ENCODE data around the gene ATP6V1G2.
"Not testable (repeated sequence)": the region's sequence is repeated elsewhere in the genome, so short reads cannot be mapped to it uniquely, and the experiment has no call there.

DNA sequence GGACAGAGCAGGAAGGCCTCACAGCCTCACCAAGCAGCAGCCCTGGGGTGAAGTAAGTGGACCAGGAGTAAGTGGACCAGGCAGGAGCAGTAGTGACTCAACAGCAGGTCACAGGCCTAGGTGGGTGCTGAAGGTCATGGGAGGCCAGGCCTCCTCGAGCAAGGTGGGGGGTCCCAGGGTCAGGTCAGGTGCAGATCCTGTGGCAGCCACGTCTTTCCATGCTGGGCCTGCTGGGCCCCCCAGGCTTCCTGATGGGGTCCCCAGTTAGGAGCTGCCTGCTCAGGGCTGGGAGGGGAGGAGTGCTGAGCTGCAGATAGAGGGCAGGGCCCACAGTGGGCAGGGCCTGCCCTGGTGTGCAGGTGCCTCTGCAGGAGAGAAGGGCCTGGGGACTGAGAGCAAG, 37.4 kb downstream of the ATP6V1G2 start:
- TF ChIP-seq TOX (CRISPR knock-in tag; IDR thresholded peaks at IDR 0.05; ENCODE audit: borderline replicate concordance); BACH2 (CRISPR knock-in tag; IDR thresholded peaks at IDR 0.05; ENCODE audit: borderline replicate concordance); ZFP3 (CRISPR knock-in tag; IDR thresholded peaks at IDR 0.05); ISL1 (CRISPR knock-in tag; IDR thresholded peaks at IDR 0.05); ZFP30 (CRISPR knock-in tag; IDR thresholded peaks at IDR 0.05); PPARA (CRISPR knock-in tag; IDR thresholded peaks at IDR 0.05; ENCODE audit: borderline replicate concordance); ZNF565 (CRISPR knock-in tag; conservative IDR thresholded peaks at IDR 0.05; ENCODE audit: low read depth): not testable (repeated sequence)
- TF ChIP-seq, protein P1, sequence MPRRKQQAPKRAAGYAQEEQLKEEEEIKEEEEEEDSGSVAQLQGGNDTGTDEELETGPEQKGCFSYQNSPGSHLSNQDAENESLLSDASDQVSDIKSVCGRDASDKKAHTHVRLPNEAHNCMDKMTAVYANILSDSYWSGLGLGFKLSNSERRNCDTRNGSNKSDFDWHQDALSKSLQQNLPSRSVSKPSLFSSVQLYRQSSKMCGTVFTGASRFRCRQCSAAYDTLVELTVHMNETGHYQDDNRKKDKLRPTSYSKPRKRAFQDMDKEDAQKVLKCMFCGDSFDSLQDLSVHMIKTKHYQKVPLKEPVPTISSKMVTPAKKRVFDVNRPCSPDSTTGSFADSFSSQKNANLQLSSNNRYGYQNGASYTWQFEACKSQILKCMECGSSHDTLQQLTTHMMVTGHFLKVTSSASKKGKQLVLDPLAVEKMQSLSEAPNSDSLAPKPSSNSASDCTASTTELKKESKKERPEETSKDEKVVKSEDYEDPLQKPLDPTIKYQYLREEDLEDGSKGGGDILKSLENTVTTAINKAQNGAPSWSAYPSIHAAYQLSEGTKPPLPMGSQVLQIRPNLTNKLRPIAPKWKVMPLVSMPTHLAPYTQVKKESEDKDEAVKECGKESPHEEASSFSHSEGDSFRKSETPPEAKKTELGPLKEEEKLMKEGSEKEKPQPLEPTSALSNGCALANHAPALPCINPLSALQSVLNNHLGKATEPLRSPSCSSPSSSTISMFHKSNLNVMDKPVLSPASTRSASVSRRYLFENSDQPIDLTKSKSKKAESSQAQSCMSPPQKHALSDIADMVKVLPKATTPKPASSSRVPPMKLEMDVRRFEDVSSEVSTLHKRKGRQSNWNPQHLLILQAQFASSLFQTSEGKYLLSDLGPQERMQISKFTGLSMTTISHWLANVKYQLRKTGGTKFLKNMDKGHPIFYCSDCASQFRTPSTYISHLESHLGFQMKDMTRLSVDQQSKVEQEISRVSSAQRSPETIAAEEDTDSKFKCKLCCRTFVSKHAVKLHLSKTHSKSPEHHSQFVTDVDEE (CRISPR knock-in tag; IDR thresholded peaks at IDR 0.05): not testable (repeated sequence)
- TF ChIP-seq, protein P2, sequence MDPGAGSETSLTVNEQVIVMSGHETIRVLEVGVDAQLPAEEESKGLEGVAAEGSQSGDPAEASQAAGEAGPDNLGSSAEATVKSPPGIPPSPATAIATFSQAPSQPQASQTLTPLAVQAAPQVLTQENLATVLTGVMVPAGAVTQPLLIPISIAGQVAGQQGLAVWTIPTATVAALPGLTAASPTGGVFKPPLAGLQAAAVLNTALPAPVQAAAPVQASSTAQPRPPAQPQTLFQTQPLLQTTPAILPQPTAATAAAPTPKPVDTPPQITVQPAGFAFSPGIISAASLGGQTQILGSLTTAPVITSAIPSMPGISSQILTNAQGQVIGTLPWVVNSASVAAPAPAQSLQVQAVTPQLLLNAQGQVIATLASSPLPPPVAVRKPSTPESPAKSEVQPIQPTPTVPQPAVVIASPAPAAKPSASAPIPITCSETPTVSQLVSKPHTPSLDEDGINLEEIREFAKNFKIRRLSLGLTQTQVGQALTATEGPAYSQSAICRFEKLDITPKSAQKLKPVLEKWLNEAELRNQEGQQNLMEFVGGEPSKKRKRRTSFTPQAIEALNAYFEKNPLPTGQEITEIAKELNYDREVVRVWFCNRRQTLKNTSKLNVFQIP (CRISPR knock-in tag; IDR thresholded peaks at IDR 0.05; ENCODE audit: borderline replicate concordance, low read depth): not testable (repeated sequence)
- TF ChIP-seq, protein P3, sequence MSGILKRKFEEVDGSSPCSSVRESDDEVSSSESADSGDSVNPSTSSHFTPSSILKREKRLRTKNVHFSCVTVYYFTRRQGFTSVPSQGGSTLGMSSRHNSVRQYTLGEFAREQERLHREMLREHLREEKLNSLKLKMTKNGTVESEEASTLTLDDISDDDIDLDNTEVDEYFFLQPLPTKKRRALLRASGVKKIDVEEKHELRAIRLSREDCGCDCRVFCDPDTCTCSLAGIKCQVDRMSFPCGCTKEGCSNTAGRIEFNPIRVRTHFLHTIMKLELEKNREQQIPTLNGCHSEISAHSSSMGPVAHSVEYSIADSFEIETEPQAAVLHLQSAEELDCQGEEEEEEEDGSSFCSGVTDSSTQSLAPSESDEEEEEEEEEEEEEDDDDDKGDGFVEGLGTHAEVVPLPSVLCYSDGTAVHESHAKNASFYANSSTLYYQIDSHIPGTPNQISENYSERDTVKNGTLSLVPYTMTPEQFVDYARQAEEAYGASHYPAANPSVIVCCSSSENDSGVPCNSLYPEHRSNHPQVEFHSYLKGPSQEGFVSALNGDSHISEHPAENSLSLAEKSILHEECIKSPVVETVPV (CRISPR knock-in tag; IDR thresholded peaks at IDR 0.05): not testable (repeated sequence)
